Measurements from ENCODE around the gene WDR45. TPM values are rescaled to one million over a fixed set of nuclear protein-coding genes. Genes with fewer than 3 reads are reported as not detected.

The WDR45 gene
- total RNA-seq, 1 donor from 2014 or later = 73.4 TPM

- no peak for DNase-seq (ENCODE audit: low spot score)
Measured at GRCh38 chrX:49075347-49075746, 4.3 kb downstream of the WDR45 start.

- peak; percentile 95 for DNase-seq (ENCODE audit: low spot score)
Measured at GRCh38 chrX:49073601-49074575, 5.8 kb downstream of the WDR45 start, which contains the start of gene PRAF2. PRAF2 (minus strand) TSS chrX:49074002; CDS start chrX:49073987, 15 bp downstream.

- no peak for DNase-seq (ENCODE audit: low spot score)
Measured at GRCh38 chrX:49072712-49073095, 7.0 kb downstream of the WDR45 start.

GRCh38 chrX:49071877-49072711, 7.6 kb downstream of the WDR45 start:
- no peak for DNase-seq (ENCODE audit: low spot score)

GRCh38 chrX:49070988-49071387, 8.7 kb downstream of the WDR45 start:
- no peak for DNase-seq (ENCODE audit: low spot score)

- no peak for DNase-seq (ENCODE audit: low spot score)
Measured at GRCh38 chrX:49069038-49069437, 10.6 kb downstream of the WDR45 start.

GRCh38 chrX:49067285-49068120, 12.2 kb downstream of the WDR45 start:
- DNase-seq (ENCODE audit: low spot score) = no peak

- DNase-seq (ENCODE audit: low spot score) = no peak
Measured at GRCh38 chrX:49066690-49067089, 13.0 kb downstream of the WDR45 start.

GRCh38 chrX:49066278-49066677, 13.4 kb downstream of the WDR45 start:
- no peak for DNase-seq (ENCODE audit: low spot score)

- no peak for DNase-seq (ENCODE audit: low spot score)
Measured at GRCh38 chrX:49064735-49065134, 15.0 kb downstream of the WDR45 start.

GRCh38 chrX:49064303-49064702, 15.4 kb downstream of the WDR45 start:
- DNase-seq (ENCODE audit: low spot score) = no peak

- no peak for DNase-seq (ENCODE audit: low spot score)
Measured at GRCh38 chrX:49063715-49064114, 16.0 kb downstream of the WDR45 start.

- DNase-seq (ENCODE audit: low spot score) = no peak
Measured at GRCh38 chrX:49061916-49062315, 17.8 kb downstream of the WDR45 start.

- no peak for DNase-seq (ENCODE audit: low spot score)
Measured at GRCh38 chrX:49061490-49061889, 18.2 kb downstream of the WDR45 start.

- DNase-seq (ENCODE audit: low spot score) = no peak
Measured at GRCh38 chrX:49060914-49061313, 18.8 kb downstream of the WDR45 start.

GRCh38 chrX:49059681-49060085, 20.0 kb downstream of the WDR45 start:
- no peak for DNase-seq (ENCODE audit: low spot score)

- DNase-seq (ENCODE audit: low spot score) = no peak
Measured at GRCh38 chrX:49059201-49059600, 20.5 kb downstream of the WDR45 start.

- no peak for DNase-seq (ENCODE audit: low spot score)
Measured at GRCh38 chrX:49058794-49059193, 20.9 kb downstream of the WDR45 start, which contains the start of gene CCDC120. CCDC120 (plus strand) TSS chrX:49058999; CDS start chrX:49062042, 3,043 bp downstream.

GRCh38 chrX:49054073-49054762, 25.5 kb downstream of the WDR45 start:
- DNase-seq (ENCODE audit: low spot score) = no peak

Measured in mesenteric fat pad (tissue), 1 donor.